Right lobe of liver (tissue), 6 donors: ENCODE data around the gene NCKAP5. TPM values are rescaled to one million over a fixed set of nuclear protein-coding genes. Genes with fewer than 3 reads are reported as not detected.
A peak's percentile ranks its signal among the peaks of the same experiment; 100 is the strongest.

ENCODE experiments used
- ATAC-seq, 4 donors: fragments of 200-7000 bp; cut with Tn5 transposase; one replicate each; pipeline ENCODE4 v1.9.1; 2020; ENCODE audit warnings: mild to moderate bottlenecking in 4 of 4, moderate library complexity in 4 of 4
- DNase-seq, 3 donors: peaks; one replicate each; pipeline ENCODE4 v3.0.0-alpha.2; 2020
- H3K27ac ChIP-seq, 3 donors: fragments of 200-600 bp; one replicate each; pipeline ENCODE4 v1.8.0; 2022
- H3K27me3 ChIP-seq, 2 donors: fragments of 200-600 bp; one replicate each; pipeline ENCODE4 v1.8.0; 2022
- H3K36me3 ChIP-seq, 4 donors: fragments of 200-600 bp; sonication (generic) in 1 of 4; one replicate each; pipeline versions ENCODE4 v1.5.1 to v1.8.0; 2017 to 2022; ENCODE audit warnings: control low read depth in 1 of 4
- H3K4me1 ChIP-seq, 4 donors: fragments of 200-600 bp; sonication (generic) in 1 of 4; one replicate each; pipeline versions ENCODE4 v1.5.1 to v1.8.0; 2017 to 2022; ENCODE audit warnings: control low read depth in 1 of 4
- H3K4me3 ChIP-seq, 3 donors: fragments of 200-600 bp; one replicate each; pipeline ENCODE4 v1.8.0; 2022
- H3K9me3 ChIP-seq, 4 donors: fragments of 200-600 bp; sonication (generic) in 1 of 4; one replicate each; pipeline versions ENCODE4 v1.5.1 to v1.8.0; 2017 to 2022; ENCODE audit warnings: control low read depth in 1 of 4
- POLR2A ChIP-seq: fragments of 450-650 bp; IDR thresholded peaks from one replicate; pipeline ENCODE4 v1.6.1; 2017; ENCODE audit warnings: antibody characterized with exemption, mild to moderate bottlenecking
- WGBS: methylation state at CpG from one replicate; pipeline ENCODE4 v1.1.6; 2018; ENCODE audit warnings: low coverage, low lambda C conversion rate; ENCODE audit not compliant: insufficient coverage; ENCODE audit errors: missing lambda C conversion rate; 5-methylcytosine and 5-hydroxymethylcytosine counted together
- intact Hi-C, 2 donors: fragments of 100-400 bp; cut with DNase I; formaldehyde crosslinking; loops; one replicate each; pipeline versions ENCODE4 v1.11.2 to v1.14.1; 2022
- total RNA-seq, 6 experiments: library from RNA; depleted of rRNA in 2 of 6; stranded (reverse); fragments of >200 nt in 2 of 6; fragmentation: NEBNext Ultra II Directional in 3 of 6; extraction: Animal tissue kit (Norgen Biotek cat#: 25700) in 3 of 6; gene quantifications; one replicate each; pipeline versions ENCODE4 v1.1.0 to v1.2.4, GENCODE V29; 2016 to 2023
- TF ChIP-seq, protein P1 (sequence below), 4 donors: fragments of 200-600 bp in 3 of 4; fragments of 450-650 bp in 1 of 4; IDR thresholded peaks; one replicate each; pipeline versions ENCODE4 v1.5.1 to v1.8.0; 2016 to 2022; ENCODE audit warnings: antibody characterized with exemption in 4 of 4, mild to moderate bottlenecking in 2 of 4
- donor health status: DM: no; HTN: yes; CAD: no.
- donor health status: DM: no; HTN: no; CAD: no.
- donor health status: DM: no; HTN: no; CAD: no.
- donor health status: DM: no; HTN: yes; CAD: no.
- donor health status: DM: no; HTN: yes; CAD: no.

NCKAP5 gene
- total RNA-seq, 6 experiments from 2014 or later, result 3.6 to 11.7 (median 6.9) TPM

DNA sequence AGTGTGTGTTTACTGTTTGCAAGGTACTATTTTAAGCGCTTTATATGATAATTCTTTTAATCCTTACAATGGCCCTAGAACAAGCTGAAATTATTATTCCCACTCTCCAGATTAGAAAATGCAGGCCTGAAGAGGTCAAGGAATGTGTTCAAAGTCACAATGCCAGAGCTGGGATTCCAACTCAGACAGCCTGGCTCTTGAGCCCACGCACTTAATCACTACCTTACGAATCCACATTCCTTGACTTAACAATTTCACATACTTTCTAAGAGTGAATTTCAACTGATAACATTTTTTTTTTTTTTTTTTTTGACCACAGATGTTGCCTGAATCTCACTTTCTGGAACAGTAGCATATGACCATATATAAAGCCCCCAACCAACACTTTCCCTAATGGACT is 400.3 kb downstream of the NCKAP5 start:
- Histone ChIP-seq H3K36me3 (no peaks in the 10 kb centered on the region), H3K27ac (no peak overlapping the region), H3K4me3 (no peak overlapping the region), H3K27me3 (no peaks in the 10 kb centered on the region), H3K9me3 (no peaks in the 10 kb centered on the region), H3K4me1 (peaks cover 0 to 3% (median 0%) of the 10 kb centered on the region in 4 donors)
- intact Hi-C loops, result loop anchor here in 1 of 2 donors (5.0 kb wide), 1 partner anchor 626 kb away; no protein-coding TSS in a partner anchor
- WGBS, result 94% methylated on average over 3 of the region's 3 CpGs
- no peak for DNase-seq
- no peak for ATAC-seq
- TF ChIP-seq, protein P1, sequence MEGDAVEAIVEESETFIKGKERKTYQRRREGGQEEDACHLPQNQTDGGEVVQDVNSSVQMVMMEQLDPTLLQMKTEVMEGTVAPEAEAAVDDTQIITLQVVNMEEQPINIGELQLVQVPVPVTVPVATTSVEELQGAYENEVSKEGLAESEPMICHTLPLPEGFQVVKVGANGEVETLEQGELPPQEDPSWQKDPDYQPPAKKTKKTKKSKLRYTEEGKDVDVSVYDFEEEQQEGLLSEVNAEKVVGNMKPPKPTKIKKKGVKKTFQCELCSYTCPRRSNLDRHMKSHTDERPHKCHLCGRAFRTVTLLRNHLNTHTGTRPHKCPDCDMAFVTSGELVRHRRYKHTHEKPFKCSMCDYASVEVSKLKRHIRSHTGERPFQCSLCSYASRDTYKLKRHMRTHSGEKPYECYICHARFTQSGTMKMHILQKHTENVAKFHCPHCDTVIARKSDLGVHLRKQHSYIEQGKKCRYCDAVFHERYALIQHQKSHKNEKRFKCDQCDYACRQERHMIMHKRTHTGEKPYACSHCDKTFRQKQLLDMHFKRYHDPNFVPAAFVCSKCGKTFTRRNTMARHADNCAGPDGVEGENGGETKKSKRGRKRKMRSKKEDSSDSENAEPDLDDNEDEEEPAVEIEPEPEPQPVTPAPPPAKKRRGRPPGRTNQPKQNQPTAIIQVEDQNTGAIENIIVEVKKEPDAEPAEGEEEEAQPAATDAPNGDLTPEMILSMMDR (IDR thresholded peaks at IDR 0.05), result no peak
- TF ChIP-seq POLR2A, result no peak

- no peak for ATAC-seq
- WGBS, result 62% methylated on average over 3 of the region's 3 CpGs
- intact Hi-C loops, result loop anchor here in 1 of 2 donors (5.0 kb wide), 1 partner anchor 625 kb away; no protein-coding TSS in a partner anchor
Measured at GRCh38 chr2:133167223-133167622, 401.0 kb downstream of the NCKAP5 start.

DNA sequence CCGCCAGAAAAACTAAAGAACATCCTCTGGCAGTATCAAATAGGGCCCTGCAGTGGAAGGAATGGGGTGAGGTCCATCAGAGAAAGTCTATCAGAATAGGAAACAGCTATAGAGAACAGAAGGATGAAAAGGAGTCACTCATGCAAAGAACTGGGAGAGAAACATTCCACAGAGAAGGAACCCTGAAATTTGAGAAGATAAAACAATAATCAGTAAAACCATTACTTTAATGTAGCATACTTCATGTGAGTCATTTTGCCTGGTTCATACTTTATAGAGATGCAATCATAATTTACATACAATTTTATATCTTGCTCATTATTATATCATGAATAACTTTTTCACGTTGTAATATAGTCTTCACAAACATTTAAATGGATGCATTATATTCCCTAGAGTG is 402.2 kb downstream of the NCKAP5 start:
- Histone ChIP-seq H3K9me3 (no peaks in the 10 kb centered on the region), H3K4me1 (no peaks in the 10 kb centered on the region), H3K36me3 (no peaks in the 10 kb centered on the region), H3K27me3 (no peaks in the 10 kb centered on the region), H3K4me3 (no peak overlapping the region), H3K27ac (no peak overlapping the region)
- no peak for DNase-seq
- WGBS, result 76% methylated on average over 2 of the region's 2 CpGs
- ATAC-seq, result no peak
- TF ChIP-seq POLR2A, result no peak
- TF ChIP-seq, protein P1 (IDR thresholded peaks at IDR 0.05), result no peak
- intact Hi-C loops, result loop anchor here in 1 of 2 donors (5.0 kb wide), 1 partner anchor 624 kb away; no protein-coding TSS in a partner anchor

More at GRCh38 chr2:133167223-133167622, 401.0 kb downstream of the NCKAP5 start:
- Histone ChIP-seq H3K9me3 (no peaks in the 10 kb centered on the region), H3K4me1 (no peaks in the 10 kb centered on the region), H3K36me3 (no peaks in the 10 kb centered on the region), H3K27ac (no peak overlapping the region), H3K4me3 (no peak overlapping the region), H3K27me3 (no peaks in the 10 kb centered on the region)
- no peak for DNase-seq
- TF ChIP-seq, protein P1 (IDR thresholded peaks at IDR 0.05), result no peak
- TF ChIP-seq POLR2A, result no peak

DNA sequence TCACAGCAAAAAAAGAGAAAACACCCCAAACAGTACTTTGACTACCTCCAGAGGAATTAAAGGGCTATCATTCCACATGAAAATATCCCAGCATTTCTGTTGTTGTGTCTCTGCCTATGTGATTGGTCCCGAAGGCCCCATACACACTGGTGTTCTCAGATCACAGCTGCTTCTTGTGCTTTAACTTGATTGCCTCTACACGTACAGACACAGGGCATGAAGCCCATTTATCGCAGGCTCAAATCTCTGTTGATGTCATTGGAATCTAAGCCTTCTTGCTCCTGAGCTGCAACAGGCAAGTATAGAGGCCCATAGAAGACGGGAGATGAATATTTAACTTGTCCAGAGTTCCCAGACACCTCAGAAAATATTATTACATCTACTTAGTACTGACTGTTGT is 405.2 kb downstream of the NCKAP5 start:
- ATAC-seq, result no peak
- H3K9me3 ChIP-seq, result no peaks in the 10 kb centered on the region
- no peak overlapping the region for H3K4me3 ChIP-seq
- no peak overlapping the region for H3K27ac ChIP-seq
- DNase-seq, result no peak
- no peaks in the 10 kb centered on the region for H3K36me3 ChIP-seq
- intact Hi-C loops, result no loop called here
- TF ChIP-seq POLR2A, result no peak
- TF ChIP-seq, protein P1 (IDR thresholded peaks at IDR 0.05), result no peak
- 78% methylated on average over 3 of the region's 4 CpGs for WGBS
- peaks cover 0 to 9% (median 2%) of the 10 kb centered on the region in 4 donors for H3K4me1 ChIP-seq
- no peaks in the 10 kb centered on the region for H3K27me3 ChIP-seq

DNA sequence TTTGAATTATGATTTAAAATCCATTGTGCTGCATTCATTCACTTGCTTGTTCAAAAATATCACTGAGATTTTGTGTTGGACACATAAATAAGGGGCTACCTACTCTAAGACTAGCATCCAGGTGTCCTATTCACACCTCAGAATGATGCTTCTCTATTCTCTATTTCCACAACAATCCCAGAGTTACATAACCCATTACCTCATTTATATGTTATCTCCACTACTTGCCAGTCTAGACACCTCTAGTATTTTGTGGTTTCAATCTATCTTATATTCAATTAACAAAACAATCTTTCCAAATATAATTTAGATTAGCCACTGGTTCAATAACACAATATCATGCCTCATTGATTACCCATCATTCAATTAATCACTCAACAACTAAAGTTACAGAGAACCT is 409.8 kb downstream of the NCKAP5 start:
- ATAC-seq (peak in 2 of 4 donors; percentile 53 to 55), DNase-seq (no peak)
- Histone ChIP-seq H3K36me3 (no peaks in the 10 kb centered on the region), H3K9me3 (no peaks in the 10 kb centered on the region), H3K27me3 (no peaks in the 10 kb centered on the region), H3K4me3 (no peak overlapping the region), H3K27ac (peak overlapping the region in 2 of 3 donors; percentile 42 to 53), H3K4me1 (peaks cover 0 to 18% (median 2%) of the 10 kb centered on the region in 4 donors)
- TF ChIP-seq POLR2A, result no peak
- TF ChIP-seq, protein P1 (IDR thresholded peaks at IDR 0.05), result no peak
- intact Hi-C loops, result no loop called here
